ENCODE data around the gene TGM1.
"Not testable (repeated sequence)": the region's sequence is repeated elsewhere in the genome, so short reads cannot be mapped to it uniquely, and the experiment has no call there.

TGM1 gene

GRCh38 chr14:24252289-24253124, 10.5 kb downstream of the TGM1 start:
- no peak for DNase-seq

GRCh38 chr14:24251880-24252288, 11.1 kb downstream of the TGM1 start:
- DNase-seq: no peak

- DNase-seq: no peak
Observed at GRCh38 chr14:24250354-24250753, 12.6 kb downstream of the TGM1 start.

DNA sequence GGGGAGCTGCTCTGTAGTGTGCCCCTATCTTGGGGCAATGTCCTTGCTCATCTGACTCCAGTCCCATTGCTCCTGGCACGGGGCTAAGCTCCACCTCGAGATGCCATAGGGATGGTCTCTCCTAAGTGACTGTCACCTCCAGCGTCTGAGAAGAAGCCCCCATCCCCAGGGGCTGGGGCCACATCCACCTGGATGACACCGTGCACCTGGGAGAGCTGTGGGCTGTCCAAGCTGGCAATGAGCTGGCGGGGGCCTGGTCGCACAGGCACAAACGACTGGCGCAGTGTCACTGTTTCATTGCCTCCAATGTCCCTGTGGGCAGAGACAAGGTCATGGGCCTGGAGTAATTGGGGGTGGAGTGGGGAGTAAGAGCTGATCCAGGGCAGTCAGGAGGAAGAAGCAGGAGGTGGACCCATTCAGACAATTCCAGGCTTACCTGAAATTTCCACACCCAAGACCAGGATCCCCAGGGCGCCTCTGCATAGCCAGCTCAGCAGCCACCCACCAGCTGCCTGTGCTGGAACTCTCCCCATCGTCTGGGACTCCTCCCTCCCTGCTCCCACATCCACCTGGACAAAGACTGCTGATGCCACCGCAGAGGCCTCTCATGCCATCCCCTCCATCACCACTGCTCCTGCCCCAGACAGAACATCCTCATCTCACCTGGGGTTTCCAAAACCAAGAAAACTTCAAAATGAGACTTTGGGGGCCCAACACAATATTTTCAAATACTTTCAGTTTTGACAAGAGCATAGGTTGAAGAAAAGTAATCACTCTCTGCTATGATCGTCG, 13.6 kb downstream of the TGM1 start:
- no peak for DNase-seq

DNA sequence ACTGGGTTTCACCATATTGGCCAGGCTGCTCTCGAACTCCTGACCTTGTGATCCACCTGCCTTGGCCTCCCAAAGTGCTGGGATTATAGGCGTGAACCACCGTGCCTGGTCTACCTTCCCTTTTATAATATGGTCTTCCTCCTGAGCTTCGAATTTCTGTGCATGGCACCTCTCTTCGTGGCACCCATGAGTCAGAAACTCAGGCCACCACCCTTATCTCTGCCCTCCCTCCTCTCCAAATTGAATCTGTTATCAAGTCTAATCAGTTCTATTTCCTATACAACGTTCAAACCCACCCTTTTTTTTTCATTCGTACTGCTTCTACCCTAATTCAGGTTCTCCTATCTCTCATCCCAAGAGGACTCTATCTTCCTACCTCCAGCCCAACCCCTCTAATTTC, 15.6 kb downstream of the TGM1 start:
- DNase-seq: no peak

- DNase-seq: no peak
Observed at GRCh38 chr14:24246765-24247212, 16.2 kb downstream of the TGM1 start.

- DNase-seq: not testable (repeated sequence)
Observed at GRCh38 chr14:24245350-24245749, 17.6 kb downstream of the TGM1 start.

DNA sequence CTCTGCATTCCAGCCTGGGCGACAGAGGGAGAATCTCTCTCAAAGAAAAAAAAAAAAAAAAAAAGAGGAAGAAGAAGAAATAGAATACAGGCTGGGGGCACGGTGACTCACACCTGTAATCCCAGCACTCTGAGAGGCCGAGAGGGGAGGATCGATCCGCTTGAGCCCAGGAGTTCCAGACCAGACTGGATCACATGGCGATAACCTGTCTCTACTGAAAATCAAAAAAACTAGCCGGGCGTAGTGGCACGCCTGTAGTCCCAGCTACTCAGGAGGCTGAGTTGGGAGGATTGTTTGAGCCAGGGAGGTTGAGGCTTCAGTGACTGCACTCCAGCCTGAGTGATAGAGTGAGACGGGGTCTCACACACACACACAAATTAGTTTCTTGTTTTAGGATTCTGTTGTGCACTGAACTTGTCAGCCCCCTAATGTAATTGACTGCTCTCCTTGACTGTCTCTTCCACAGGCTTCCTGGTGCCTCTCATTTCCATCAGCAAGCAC, 19.6 kb downstream of the TGM1 start:
- DNase-seq: no peak

GRCh38 chr14:24241829-24242443, 21.0 kb downstream of the TGM1 start:
- peak; percentile 91 to 92 for DNase-seq

GRCh38 chr14:24240110-24240918, 22.7 kb downstream of the TGM1 start:
- DNase-seq: no peak

GRCh38 chr14:24238527-24239037, 24.4 kb downstream of the TGM1 start:
- no peak for DNase-seq

DNA sequence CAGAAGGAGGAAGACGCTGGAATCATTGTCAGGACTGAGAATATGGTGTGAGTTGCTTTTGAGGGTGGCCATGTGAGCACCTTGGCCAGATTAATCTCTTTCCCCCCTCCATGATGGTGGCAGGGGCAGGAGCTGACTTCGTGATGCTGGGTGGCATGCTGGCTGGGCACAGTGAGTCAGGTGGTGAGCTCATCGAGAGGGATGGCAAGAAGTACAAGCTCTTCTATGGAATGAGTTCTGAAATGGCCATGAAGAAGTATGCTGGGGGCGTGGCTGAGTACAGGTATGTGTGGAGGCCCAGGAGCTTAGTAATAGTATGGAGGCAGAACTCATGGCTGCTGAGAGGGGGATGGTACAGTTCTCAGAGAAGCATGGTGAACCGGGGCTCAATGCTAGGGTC, 24.9 kb downstream of the TGM1 start:
- no peak for DNase-seq

DNA sequence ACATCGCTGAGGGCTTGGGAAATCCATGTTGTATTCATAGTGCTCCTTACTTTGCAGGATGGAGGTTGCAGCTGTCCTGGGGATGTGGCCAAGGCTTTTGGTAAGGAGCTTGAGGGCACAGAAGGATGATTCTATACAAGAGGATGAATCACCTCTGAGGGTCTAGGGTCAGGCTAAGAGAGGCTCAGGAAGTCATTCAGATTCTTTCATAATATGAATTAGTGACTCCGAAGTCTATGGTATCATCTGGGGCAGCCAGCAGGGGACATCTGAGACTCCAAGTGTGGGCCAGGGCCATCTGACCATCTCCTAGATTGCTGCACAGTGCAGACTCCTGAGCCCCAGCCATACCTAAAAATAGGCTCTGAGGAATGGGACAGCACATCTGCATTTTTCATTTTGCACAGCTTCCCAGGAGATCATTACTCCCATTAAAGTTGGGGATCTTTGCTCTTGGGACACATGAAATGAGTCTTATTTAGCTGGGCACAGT, 25.5 kb downstream of the TGM1 start:
- no peak for DNase-seq

DNA sequence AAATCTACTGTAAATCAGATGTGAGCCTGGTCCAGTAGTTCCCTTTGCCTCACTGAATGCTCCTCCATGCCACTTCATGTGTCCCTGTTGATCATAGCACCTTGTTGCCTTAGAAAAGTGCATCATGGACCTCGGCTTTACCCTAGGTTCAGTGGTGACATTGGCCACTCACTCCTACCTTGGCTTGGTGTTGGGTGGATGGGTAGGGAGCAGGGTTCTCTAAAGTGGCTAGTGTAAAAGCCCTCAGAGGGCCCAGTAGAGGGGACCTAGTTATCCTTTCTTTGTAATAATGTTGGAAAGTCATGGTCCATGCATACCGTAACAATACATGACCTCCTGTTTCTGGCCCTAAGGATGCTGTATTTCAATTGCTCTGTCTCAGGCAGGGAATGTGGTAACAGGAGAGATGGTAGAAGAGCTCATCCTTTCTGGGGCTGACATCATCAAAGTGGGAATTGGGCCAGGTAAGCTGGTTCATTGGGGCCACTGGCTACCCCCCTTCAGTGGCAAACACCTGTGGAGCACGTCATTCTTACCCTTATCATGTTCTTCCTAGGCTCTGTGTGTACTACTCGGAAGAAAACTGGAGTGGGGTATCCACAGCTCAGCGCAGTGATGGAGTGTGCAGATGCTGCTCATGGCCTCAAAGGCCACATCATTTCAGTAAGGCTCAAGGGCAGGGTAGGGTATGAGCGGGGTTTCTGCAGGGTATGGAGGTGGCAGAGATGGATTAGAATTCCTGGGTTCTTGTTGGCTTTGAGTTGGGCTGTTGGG, 26.1 kb downstream of the TGM1 start:
- DNase-seq: no peak

DNA sequence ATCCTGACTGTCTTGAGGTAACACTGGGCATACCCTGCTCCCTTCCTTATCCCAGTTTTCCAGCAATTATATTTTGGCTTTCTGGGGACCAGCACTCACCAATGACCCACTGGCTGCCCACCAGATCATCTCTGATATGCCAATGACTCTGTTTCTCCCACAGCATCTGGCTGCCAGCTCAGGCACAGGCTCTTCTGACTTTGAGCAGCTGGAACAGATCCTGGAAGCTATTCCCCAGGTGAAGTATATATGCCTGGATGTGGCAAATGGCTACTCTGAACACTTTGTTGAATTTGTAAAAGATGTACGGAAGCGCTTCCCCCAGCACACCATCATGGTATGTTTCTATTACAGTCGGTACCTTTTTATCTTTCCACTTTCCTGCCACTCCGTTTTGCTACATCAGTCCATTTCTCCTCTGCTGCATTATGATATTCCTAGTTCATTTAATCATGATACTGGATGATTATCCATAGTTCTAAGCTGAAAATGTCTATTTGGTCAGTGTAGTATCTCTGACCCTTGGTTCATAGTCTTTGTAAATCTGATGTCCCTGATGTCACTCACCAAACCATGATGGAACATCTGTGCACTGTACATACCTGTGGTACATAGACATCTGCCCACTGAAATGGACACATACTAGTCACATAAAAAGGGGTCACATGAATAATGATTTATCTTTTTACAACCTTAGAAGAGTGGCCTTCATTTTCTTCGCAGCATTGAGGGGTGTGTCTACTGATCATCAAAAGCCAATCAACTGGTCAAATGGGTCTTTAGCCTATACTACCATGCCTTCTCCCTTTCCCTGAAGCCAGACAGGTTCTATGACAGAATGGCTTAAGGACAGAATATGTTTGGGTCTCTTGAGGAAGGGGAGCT, 26.9 kb downstream of the TGM1 start:
- DNase-seq: no peak

DNA sequence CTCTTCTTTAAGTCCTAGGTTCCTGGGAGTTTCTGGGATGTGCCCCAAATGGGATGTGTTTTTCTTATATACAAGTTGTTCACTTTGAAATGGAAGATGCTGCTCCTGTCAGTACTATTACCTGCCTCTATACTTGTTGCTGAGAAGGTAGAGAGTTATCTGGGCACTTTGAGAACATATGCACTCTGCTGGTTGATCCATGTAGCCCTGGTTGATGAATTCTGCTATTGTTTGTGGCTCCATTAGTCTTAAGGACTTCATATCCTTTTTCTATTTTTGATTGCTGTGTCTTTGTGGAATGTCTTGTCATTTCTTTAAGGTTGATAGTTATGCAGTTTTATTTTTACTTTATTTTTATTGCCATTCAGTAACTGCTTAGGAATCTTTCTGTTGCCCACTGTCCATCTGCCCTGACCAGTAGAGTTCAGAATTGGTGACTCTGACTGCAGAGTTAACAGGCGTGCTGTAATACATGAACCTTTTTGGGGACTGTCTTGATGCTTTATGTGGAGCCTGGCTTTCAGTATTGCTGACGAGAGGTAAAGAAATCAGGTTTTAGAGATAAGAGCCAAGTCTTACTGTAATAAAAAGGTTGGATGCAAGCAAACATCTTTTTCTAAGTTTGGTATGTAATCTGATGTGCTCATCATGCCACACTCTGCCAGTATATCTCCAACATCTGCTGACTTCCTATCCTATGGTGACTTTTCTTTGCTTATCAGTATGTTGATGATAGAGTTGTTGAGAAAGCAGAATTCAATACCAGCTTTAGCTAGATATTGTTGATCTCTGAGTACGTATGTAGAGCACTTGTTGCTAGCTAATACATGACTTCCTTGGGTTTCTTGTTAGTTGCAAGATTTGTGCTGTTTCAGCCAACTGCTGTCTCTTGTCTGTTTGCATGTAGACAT, 28.6 kb downstream of the TGM1 start:
- no peak for DNase-seq

DNA sequence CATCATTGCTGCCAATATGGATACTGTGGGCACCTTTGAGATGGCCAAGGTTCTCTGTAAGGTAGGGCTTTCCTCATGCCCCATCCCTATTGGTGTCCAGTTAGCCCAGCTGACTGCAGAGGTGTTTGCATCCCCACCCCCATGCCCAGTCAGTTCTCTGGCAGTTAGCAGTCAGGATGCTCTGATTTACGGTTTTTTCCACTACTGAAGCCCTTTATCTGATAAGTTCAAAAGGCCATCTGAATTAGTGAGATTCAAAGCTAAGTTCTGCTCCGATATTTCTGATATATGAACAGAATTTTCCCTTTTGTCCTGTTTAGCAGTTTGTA, 29.5 kb downstream of the TGM1 start:
- DNase-seq: no peak

DNA sequence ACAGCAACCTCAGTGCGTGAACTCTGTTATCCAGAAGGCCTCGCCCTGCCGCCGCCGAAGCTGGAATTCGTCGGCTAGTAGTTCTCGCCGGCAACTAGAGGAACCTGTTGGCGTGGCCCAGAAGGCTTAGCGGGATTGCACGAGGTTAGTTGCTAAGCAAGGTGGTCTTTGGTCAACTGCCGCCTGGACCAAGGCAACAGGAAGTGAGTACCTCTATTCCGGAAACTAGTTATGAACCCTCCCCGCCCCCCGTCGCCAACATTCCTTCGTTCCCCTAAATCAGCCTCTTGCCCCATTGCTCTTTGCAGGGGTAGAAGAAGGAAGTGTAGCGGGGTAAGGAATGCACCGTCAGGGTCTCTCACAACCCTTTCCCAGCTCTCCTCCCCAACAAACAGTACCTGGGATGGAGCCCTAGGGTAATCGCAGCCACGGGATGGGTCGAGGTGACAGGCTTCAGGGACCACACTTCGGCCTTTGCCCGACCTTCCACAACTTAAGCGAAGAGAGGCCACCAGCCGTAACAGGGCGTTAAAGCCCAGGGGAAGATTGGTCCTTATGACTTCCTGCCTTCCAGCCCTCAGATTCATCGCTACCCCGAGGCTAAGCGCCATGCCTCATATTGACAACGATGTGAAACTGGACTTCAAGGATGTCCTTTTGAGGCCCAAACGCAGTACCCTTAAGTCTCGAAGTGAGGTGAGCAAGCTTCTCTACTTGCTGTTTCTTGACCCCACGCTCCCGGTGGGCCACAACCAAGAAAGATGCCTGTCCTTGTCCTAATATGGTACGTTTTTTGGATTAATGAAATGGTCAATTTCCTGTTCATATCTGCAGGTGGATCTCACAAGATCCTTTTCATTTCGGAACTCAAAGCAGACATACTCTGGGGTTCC, 30.1 kb downstream of the TGM1 start, which contains the start of gene GMPR2:
Gene GMPR2, plus strand, starts transcription at position 285 of the 893 bp plus-strand sequence. Its CDS starts 325 bp downstream, at position 610.
- no peak for DNase-seq
